Spleen (tissue), 11 donors: ENCODE measurements around the gene EVA1C. TPM values are rescaled to one million over a fixed set of nuclear protein-coding genes. Genes with fewer than 3 reads are reported as not detected.

Experiments
- DNase-seq: peaks from one replicate; pipeline ENCODE4 v3.0.0-alpha.2; 2020
- H3K27ac ChIP-seq, 8 donors: fragments of 200-600 bp; sonication (generic) in 7 of 8; 1 replicate in 4 of 8; 2 replicates in 4 of 8; pipeline versions ENCODE4 v1.5.0 to v1.8.0; 2016 to 2021; ENCODE audit warnings: inconsistent platforms in 4 of 8, mild to moderate bottlenecking in 4 of 8, moderate library complexity in 1 of 8
- H3K27me3 ChIP-seq, 7 donors: fragments of 200-600 bp; sonication (generic) in 6 of 7; replicated peaks in 1 of 7; 1 replicate in 4 of 7; 2 replicates in 3 of 7; pipeline versions ENCODE4 v1.5.0 to v1.8.0; 2016 to 2021; ENCODE audit warnings: inconsistent platforms in 3 of 7, mild to moderate bottlenecking in 1 of 7
- H3K36me3 ChIP-seq, 6 donors: fragments of 200-600 bp; sonication (generic) in 5 of 6; 1 replicate in 4 of 6; 2 replicates in 2 of 6; pipeline versions ENCODE4 v1.5.0 to v1.8.0; 2016 to 2021; ENCODE audit warnings: inconsistent platforms in 2 of 6
- H3K4me1 ChIP-seq, 6 donors: fragments of 200-600 bp; sonication (generic) in 5 of 6; 1 replicate in 3 of 6; 2 replicates in 3 of 6; pipeline versions ENCODE4 v1.5.0 to v1.8.0; 2016 to 2021; ENCODE audit warnings: inconsistent platforms in 3 of 6
- H3K4me3 ChIP-seq, 8 donors: fragments of 200-600 bp; sonication (generic) in 7 of 8; 1 replicate in 4 of 8; 2 replicates in 4 of 8; pipeline versions ENCODE4 v1.5.0 to v1.8.0; 2016 to 2021; ENCODE audit warnings: inconsistent platforms in 4 of 8, mild to moderate bottlenecking in 4 of 8, moderate library complexity in 2 of 8
- H3K9me3 ChIP-seq, 8 donors: fragments of 200-600 bp; sonication (generic) in 7 of 8; 1 replicate in 4 of 8; 2 replicates in 4 of 8; pipeline versions ENCODE4 v1.5.0 to v1.8.0; 2016 to 2021; ENCODE audit warnings: inconsistent platforms in 4 of 8
- POLR2A ChIP-seq, 3 donors: fragments of 450-650 bp; IDR thresholded peaks; one replicate each; pipeline ENCODE4 v1.5.1; 2017; ENCODE audit warnings: antibody characterized with exemption in 3 of 3, mild to moderate bottlenecking in 1 of 3
- POLR2AphosphoS5 ChIP-seq, 3 donors: sonication (generic); formaldehyde crosslinking; IDR thresholded peaks; one replicate each; pipeline ENCODE4 v1.5.1; 2017; ENCODE audit warnings: antibody characterized with exemption in 3 of 3
- WGBS, 5 donors: extraction: QIAGEN DNeasy Blood & Tissue Kit in 3 of 5; methylation state at CpG; one replicate each; pipeline versions ENCODE4 v1.1.5 to v1.1.7; 2013 to 2018; 5-methylcytosine and 5-hydroxymethylcytosine counted together
- intact Hi-C: fragments of 100-400 bp; cut with DNase I; formaldehyde crosslinking; loops from one replicate; pipeline ENCODE4 v1.15.0; 2023; ENCODE audit warnings: low total_unique reads
- polyA plus RNA-seq, 3 donors: library from polyadenylated mRNA; stranded (reverse); fragments of 200-250 nt; gene quantifications; one replicate each; pipeline ENCODE4 v1.2.1, GENCODE V29; 2013
- total RNA-seq, 7 donors: library from RNA; depleted of rRNA in 3 of 7; stranded (reverse); fragments of >200 nt in 3 of 7; fragmentation: NEBNext Ultra II Directional in 4 of 7; extraction: Animal tissue kit (Norgen Biotek cat#: 25700) in 4 of 7; gene quantifications; one replicate each; pipeline versions ENCODE4 v1.1.0 to v1.2.1, GENCODE V29; 2016 to 2021
- TF ChIP-seq, protein P1 (sequence below), 11 experiments: fragments of 200-600 bp in 7 of 11; fragments of 450-650 bp in 4 of 11; sonication (generic) in 4 of 11; IDR thresholded peaks in 8 of 11; conservative IDR thresholded peaks in 3 of 11; 1 replicate in 7 of 11; 2 replicates in 4 of 11; pipeline versions ENCODE4 v1.4.0 to v1.8.0; 2016 to 2021; ENCODE audit warnings: antibody characterized with exemption in 11 of 11, inconsistent platforms in 4 of 11, mild to moderate bottlenecking in 1 of 11
- donor health status: healthy with polysubstance abuse.
- donor health status: DM: no; HTN: no; CAD: no; lungs with moderate emphysema.
- donor health status: DM: no; HTN: no; CAD: no.
- donor health status: Bipolar disorder and iron deficiency.
- donor health status: healthy.
- donor health status: DM: no; HTN: no; CAD: no.
- donor health status: DM: yes; HTN: yes; CAD: no.

EVA1C gene
- total and polyA plus RNA-seq, 10 donors: 11.9 to 39.4 (median 25.4) TPM

DNA sequence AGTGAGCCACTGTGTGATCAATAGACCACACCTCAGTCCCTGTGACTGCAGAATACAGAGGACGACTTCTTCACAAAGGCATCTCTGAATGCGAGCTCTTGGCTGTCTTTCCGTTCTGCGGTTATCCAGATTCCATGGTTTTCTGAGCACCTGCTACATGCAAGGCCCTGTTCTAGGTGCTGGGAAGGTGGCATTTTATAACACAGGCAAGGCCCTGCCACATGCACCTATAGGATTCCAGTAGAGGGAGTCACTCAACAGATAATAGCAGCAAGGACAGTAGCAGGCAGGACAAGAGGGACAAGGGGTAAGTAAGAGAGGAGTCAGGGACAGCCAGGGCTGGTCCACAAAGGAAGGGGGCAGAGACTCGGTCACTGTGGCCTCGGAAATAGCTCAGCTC lies 28.7 kb upstream of the EVA1C start:
- WGBS, 5 donors: 94 to 98% (median 95%) methylated on average over 6 of the region's 6 CpGs
- intact Hi-C loops: no loop called here

DNA sequence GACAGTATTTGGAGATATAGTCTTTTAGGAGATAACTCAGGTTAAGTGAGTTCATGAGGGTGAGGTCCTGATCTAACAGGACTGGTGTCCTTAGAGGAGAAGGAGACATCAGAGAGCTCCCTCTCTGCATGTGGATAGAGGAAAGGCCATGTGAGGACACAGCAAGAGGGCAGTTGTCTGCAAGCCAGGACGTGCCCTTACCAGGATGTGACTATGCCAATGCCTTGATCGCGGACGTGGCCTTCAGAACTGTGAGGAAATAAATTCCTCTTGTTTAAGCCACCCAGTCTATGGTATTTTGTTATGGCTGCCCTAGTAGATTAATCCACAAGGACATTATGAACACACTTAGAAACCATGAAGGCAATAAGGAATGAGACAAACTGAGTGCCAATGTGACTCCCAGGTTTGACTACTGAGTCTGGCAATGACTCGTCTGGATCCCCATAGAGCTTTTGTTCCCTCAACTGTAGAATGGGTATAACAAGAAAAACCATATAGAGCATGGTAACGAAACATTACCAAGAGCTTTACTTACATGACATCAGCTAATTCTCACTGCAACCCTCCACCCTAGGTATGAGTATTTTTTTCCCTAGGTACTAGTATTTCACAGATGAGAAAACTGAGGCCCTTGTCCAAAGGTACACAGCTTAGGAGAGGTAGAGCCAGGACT lies 26.2 kb upstream of the EVA1C start:
- Histone ChIP-seq H3K27me3 (no peaks in the 10 kb centered on the region), H3K27ac (peak overlapping the region in 4 of 8 donors; percentile 22 to 41 (median 30)), H3K4me3 (no peak overlapping the region), H3K4me1 (peaks cover 2 to 42% (median 11%) of the 10 kb centered on the region in 6 donors), H3K36me3 (peaks cover 0 to 59% (median 28%) of the 10 kb centered on the region in 6 donors), H3K9me3 (no peaks in the 10 kb centered on the region)
- peak in 2 of 3 donors; percentile 32 to 68 for TF ChIP-seq POLR2AphosphoS5 (IDR thresholded peaks at IDR 0.05)
- no peak for TF ChIP-seq POLR2A (IDR thresholded peaks at IDR 0.05)
- whole genome bisulfite sequencing, 5 donors: 62 to 81% (median 72%) methylated on average over 6 of the region's 6 CpGs
- peak; percentile 69 for DNase-seq
- intact Hi-C loops: no loop called here

More for the DNA sequence above, 28.7 kb upstream of the EVA1C start:
- peak; percentile 54 for DNase-seq
- Histone ChIP-seq H3K4me3 (no peak overlapping the region), H3K27ac (no peak overlapping the region), H3K9me3 (no peaks in the 10 kb centered on the region), H3K36me3 (peaks cover 0 to 83% (median 39%) of the 10 kb centered on the region in 6 donors), H3K27me3 (no peaks in the 10 kb centered on the region), H3K4me1 (peaks cover 0 to 26% (median 9%) of the 10 kb centered on the region in 6 donors)
- TF ChIP-seq, protein P1, sequence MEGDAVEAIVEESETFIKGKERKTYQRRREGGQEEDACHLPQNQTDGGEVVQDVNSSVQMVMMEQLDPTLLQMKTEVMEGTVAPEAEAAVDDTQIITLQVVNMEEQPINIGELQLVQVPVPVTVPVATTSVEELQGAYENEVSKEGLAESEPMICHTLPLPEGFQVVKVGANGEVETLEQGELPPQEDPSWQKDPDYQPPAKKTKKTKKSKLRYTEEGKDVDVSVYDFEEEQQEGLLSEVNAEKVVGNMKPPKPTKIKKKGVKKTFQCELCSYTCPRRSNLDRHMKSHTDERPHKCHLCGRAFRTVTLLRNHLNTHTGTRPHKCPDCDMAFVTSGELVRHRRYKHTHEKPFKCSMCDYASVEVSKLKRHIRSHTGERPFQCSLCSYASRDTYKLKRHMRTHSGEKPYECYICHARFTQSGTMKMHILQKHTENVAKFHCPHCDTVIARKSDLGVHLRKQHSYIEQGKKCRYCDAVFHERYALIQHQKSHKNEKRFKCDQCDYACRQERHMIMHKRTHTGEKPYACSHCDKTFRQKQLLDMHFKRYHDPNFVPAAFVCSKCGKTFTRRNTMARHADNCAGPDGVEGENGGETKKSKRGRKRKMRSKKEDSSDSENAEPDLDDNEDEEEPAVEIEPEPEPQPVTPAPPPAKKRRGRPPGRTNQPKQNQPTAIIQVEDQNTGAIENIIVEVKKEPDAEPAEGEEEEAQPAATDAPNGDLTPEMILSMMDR (IDR thresholded peaks at IDR 0.05 in 8 of 11, conservative IDR thresholded peaks at IDR 0.05 in 3 of 11): no peak
- TF ChIP-seq POLR2AphosphoS5 (IDR thresholded peaks at IDR 0.05): no peak
- TF ChIP-seq POLR2A (IDR thresholded peaks at IDR 0.05): no peak

DNA sequence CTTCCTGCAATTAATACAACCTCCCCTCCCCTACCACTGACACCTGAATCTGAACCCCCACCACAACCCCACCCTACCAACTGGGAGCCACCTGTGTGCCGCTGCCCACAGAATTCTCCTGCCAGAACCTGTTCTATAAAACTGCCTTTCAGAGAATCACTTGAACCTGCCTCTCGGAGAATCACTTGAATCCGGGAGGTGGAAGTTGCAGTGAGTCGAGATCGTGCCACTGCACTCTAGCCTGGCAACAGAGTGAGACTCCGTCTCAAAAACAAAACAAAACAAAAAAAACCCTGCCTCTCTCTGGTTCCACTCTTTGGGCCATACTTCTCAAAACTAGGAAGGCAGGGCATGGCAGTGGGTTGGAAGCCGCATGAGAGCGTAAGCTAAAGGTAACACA lies 25.4 kb upstream of the EVA1C start:
- H3K4me1 ChIP-seq: peaks cover 10 to 50% (median 19%) of the 10 kb centered on the region in 6 donors
- H3K36me3 ChIP-seq: peaks cover 0 to 50% (median 27%) of the 10 kb centered on the region in 6 donors
- TF ChIP-seq POLR2AphosphoS5 (IDR thresholded peaks at IDR 0.05) (no peak), POLR2A (IDR thresholded peaks at IDR 0.05) (no peak)
- TF ChIP-seq, protein P1 (IDR thresholded peaks at IDR 0.05 in 8 of 11, conservative IDR thresholded peaks at IDR 0.05 in 3 of 11): no peak
- WGBS, 5 donors: 93 to 98% (median 95%) methylated on average over 8 of the region's 8 CpGs
- no peak overlapping the region for H3K4me3 ChIP-seq
- peak overlapping the region in 3 of 8 donors; percentile 22 to 41 (median 35) for H3K27ac ChIP-seq
- no peaks in the 10 kb centered on the region for H3K9me3 ChIP-seq
- intact Hi-C loops: no loop called here
- H3K27me3 ChIP-seq: no peaks in the 10 kb centered on the region
- DNase-seq: no peak

DNA sequence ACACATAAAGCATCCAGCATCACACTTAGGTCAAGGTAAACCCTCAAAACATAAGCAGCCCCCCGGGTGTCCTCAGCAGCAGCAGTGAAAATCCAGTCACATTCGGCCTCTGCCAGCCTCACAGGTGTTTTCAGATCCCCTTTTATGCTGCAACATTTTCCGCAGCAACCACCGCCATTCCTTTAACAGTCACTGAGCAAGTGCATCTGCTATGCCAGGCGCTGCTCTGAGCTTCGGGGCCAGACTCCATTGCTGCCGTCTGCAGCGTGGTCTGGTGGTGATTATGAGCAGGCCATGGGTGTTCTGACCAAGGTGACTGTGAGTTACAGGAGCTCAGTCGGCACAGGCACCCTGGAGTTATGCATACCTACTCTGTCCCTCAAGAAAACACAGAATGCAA lies 24.2 kb upstream of the EVA1C start:
- 85 to 89% (median 87%) methylated on average over 9 of the region's 9 CpGs for WGBS, 5 donors
- intact Hi-C loops: no loop called here
- H3K27me3 ChIP-seq: no peaks in the 10 kb centered on the region
- H3K27ac ChIP-seq: no peak overlapping the region
- TF ChIP-seq, protein P1 (IDR thresholded peaks at IDR 0.05 in 8 of 11, conservative IDR thresholded peaks at IDR 0.05 in 3 of 11): no peak
- TF ChIP-seq POLR2A (IDR thresholded peaks at IDR 0.05): no peak
- no peak for TF ChIP-seq POLR2AphosphoS5 (IDR thresholded peaks at IDR 0.05)
- H3K36me3 ChIP-seq: peaks cover 0 to 39% (median 16%) of the 10 kb centered on the region in 6 donors
- DNase-seq: peak; percentile 53
- no peaks in the 10 kb centered on the region for H3K9me3 ChIP-seq
- no peak overlapping the region for H3K4me3 ChIP-seq
- H3K4me1 ChIP-seq: peaks cover 13 to 59% (median 23%) of the 10 kb centered on the region in 6 donors
